ACC112 (cell line): Measurements from ENCODE around the gene MBL2.

Experiments
- H2AFZ ChIP-seq: fragments of 200-600 bp; sonication (generic); one replicate; pipeline ENCODE4 v1.6.0; 2017; ENCODE audit warnings: antibody characterized with exemption, low read length; ENCODE audit not compliant: unreplicated experiment
- H3K27ac ChIP-seq: fragments of 200-600 bp; sonication (generic); 2 replicates; pipeline ENCODE4 v1.5.1; 2014; ENCODE audit warnings: low read depth, mild to moderate bottlenecking, antibody characterized with exemption, low read length, moderate library complexity
- H3K27me3 ChIP-seq: fragments of 200-600 bp; sonication (generic); 2 replicates; pipeline ENCODE4 v1.6.1; 2014; ENCODE audit warnings: mild to moderate bottlenecking, antibody characterized with exemption, low read length, moderate library complexity, mixed read lengths; ENCODE audit not compliant: insufficient read depth
- H3K36me3 ChIP-seq: fragments of 200-600 bp; sonication (generic); 2 replicates; pipeline ENCODE4 v1.6.1; 2016; ENCODE audit warnings: mild to moderate bottlenecking, antibody characterized with exemption, low read length, moderate library complexity, mixed read lengths; ENCODE audit not compliant: insufficient read depth
- H3K4me1 ChIP-seq: fragments of 200-600 bp; sonication (generic); one replicate; pipeline ENCODE4 v1.6.1; 2016; ENCODE audit warnings: low read length, mixed read lengths; ENCODE audit not compliant: insufficient read depth, unreplicated experiment, control insufficient read depth
- H3K4me3 ChIP-seq: fragments of 200-600 bp; sonication (generic); 2 replicates; pipeline ENCODE4 v1.5.1; 2014; ENCODE audit warnings: mild to moderate bottlenecking, low read depth, low read length
- H3K79me2 ChIP-seq: fragments of 200-600 bp; sonication (generic); one replicate; pipeline ENCODE4 v1.6.0; 2016; ENCODE audit warnings: low read length; ENCODE audit not compliant: control insufficient read depth, unreplicated experiment, insufficient read depth

Gene MBL2

DNA sequence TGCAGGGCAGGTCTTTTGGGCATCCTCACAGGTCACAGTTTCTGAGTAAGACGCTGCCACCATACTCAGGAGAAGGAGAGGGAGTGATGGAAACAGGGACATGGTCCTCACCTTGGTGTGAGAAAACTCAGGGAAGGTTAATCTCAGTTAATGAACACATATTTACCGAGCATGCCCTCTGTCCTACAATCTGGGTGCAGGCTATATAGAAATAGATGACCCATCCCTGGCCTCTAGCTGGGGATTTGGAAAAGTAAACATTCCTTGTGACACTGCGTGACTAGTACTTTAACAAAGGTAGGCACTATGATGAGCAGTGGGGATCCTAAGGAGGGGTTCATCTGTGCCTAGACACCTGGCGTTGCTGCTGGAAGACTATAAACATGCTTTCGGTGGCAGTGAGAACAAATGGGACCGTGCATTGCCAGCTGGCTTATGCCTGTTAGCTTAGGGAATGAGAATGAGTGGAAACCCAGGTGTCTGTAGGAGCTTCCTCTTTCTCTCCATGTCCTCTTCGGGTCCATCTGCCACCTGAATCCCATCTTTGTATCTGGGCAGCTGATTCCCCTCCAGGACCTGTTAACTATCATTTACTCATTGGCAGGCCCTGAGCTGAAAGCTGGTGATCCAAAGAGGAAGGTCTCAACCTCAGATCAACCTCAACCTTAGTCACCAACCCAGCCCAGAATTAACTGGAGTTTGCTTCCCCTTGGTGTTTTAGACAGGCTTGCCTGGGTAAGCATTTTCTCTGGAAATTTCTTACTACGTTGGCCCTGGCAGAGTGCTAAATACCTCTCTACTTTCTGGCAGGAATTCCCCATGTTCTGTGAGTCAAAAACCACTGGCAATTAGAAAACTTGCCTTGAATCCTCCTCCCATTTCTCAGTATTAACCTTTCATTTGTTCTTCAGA lies 794 bp downstream of the MBL2 start:
- no peaks in the 10 kb centered on the region for H3K4me1 ChIP-seq
- no peaks in the 10 kb centered on the region for H3K36me3 ChIP-seq
- no peaks in the 10 kb centered on the region for H3K79me2 ChIP-seq
- H3K27ac ChIP-seq: no peak overlapping the region
- H2AFZ ChIP-seq: no peak overlapping the region
- H3K27me3 ChIP-seq: no peaks in the 10 kb centered on the region
- no peak overlapping the region for H3K4me3 ChIP-seq

DNA sequence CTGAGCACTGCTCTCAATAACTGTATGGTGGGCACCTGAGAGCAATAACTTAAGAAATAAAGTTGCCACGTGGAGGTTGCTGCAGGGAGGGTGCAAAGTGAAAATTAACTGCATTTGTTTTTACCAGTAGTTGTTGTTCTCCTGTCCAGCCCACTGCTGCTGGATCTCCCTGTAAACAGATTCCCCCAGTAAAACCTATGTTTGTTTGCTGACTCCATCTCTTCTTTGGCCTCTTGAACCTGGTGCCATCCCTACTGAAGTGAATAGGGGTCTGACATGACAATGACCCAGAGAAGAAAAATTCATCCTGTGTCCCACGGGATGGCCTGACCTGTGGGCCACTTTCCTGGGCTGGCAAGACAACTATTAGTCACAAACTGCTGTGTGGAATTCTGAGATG lies 1.7 kb downstream of the MBL2 start:
- no peak overlapping the region for H3K27ac ChIP-seq
- no peaks in the 10 kb centered on the region for H3K27me3 ChIP-seq
- H3K4me1 ChIP-seq: no peaks in the 10 kb centered on the region
- H2AFZ ChIP-seq: no peak overlapping the region
- no peak overlapping the region for H3K4me3 ChIP-seq
- H3K79me2 ChIP-seq: no peaks in the 10 kb centered on the region
- H3K36me3 ChIP-seq: no peaks in the 10 kb centered on the region

DNA sequence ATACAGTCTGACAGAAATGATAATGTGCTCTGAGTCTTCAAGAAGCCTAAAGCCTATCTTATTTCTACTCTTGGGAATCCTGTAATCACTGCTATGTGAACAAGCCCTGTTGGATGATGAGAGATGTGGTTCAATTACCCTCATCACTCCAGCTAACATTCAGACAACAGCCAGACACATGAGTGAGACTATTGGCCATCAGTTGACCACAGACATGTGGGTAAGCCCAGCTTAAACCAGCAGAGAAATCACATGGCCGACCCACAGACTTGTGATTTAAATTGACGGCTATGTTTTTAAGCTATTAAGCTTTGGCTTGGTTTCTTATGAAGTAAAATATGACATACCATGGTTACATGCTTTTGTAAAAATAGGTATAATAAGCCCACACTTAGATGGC lies 2.6 kb downstream of the MBL2 start:
- H3K36me3 ChIP-seq: no peaks in the 10 kb centered on the region
- no peaks in the 10 kb centered on the region for H3K79me2 ChIP-seq
- no peaks in the 10 kb centered on the region for H3K27me3 ChIP-seq
- no peaks in the 10 kb centered on the region for H3K4me1 ChIP-seq
- no peak overlapping the region for H2AFZ ChIP-seq
- no peak overlapping the region for H3K27ac ChIP-seq
- no peak overlapping the region for H3K4me3 ChIP-seq

DNA sequence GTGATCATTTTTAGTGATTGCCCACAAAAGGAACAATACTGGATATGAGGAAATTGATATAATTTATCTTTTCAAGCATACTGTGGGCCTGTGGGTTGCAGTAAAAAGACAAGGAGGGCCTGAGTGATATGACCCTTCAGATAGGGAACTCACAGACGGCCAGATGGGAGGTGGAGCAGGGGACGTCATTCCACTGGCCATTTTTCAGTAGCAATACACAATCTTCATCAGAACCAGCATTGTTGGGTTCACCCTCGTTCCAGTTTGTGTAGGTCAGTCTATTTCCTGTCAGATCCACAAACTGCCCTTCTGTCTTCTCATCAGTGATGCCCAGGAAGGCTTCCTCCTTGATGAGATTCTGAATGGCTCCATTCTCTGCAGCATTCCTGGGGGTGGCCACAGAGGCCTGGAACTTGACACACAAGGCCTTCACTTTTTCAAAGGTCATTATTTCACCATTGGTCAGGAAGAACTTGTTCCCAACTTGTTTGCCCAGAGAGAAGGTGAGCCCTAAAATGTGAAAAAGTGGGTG lies 4.5 kb downstream of the MBL2 start:
- Histone ChIP-seq H3K27me3 (no peaks in the 10 kb centered on the region), H3K4me3 (no peak overlapping the region), H2AFZ (no peak overlapping the region), H3K36me3 (no peaks in the 10 kb centered on the region), H3K27ac (no peak overlapping the region), H3K4me1 (no peaks in the 10 kb centered on the region), H3K79me2 (no peaks in the 10 kb centered on the region)

DNA sequence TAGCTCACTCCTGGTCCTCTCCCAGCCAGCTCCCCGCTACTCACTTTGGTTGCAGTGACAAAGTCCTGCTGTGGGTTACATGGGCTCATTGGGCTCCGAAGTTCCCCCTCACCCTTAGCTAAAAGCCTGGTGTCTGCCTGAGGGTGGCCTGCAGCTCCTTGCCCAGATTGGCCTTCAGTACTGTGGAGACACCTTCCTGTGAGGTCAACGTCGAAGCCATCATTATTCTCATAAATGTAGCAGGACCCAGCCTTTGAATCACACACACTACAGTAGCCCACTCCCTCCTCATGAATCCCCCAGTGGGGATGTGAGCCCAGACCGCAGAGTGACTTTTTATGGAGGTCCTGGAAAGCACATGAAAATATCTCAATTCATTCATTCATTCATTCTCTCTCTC lies 10.5 kb downstream of the MBL2 start:
- no peak overlapping the region for H3K27ac ChIP-seq
- H3K4me3 ChIP-seq: no peak overlapping the region
- H3K79me2 ChIP-seq: no peaks in the 10 kb centered on the region
- no peaks in the 10 kb centered on the region for H3K4me1 ChIP-seq
- H3K27me3 ChIP-seq: no peaks in the 10 kb centered on the region
- no peak overlapping the region for H2AFZ ChIP-seq
- no peaks in the 10 kb centered on the region for H3K36me3 ChIP-seq

DNA sequence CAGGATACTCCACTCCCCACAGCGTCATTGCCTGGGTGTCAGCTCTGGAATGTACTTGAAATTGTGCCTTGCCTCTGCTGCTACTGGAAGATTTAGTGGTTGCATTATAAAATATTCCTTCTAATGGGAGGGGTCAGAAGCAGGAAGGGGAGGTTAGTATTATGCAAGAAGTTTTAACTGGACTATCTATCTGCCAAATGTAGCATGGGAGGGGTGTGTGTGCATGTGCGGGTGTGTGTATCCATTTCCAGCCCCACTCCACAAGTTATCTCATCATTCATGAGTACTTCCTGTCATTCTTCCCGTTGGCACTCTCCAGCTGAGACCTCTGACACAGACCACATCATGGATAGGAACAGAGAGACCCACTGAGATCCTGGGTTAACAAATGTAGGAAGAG lies 13.4 kb downstream of the MBL2 start:
- Histone ChIP-seq H3K79me2 (no peaks in the 10 kb centered on the region), H3K36me3 (no peaks in the 10 kb centered on the region), H2AFZ (no peak overlapping the region), H3K27ac (no peak overlapping the region), H3K27me3 (no peaks in the 10 kb centered on the region), H3K4me3 (no peak overlapping the region), H3K4me1 (peaks cover 4% of the 10 kb centered on the region)

GRCh38 chr10:52758406-52758805 lies 14.2 kb downstream of the MBL2 start:
- H3K27me3 ChIP-seq: no peaks in the 10 kb centered on the region
- no peak overlapping the region for H3K27ac ChIP-seq
- no peaks in the 10 kb centered on the region for H3K36me3 ChIP-seq
- peaks cover 4% of the 10 kb centered on the region for H3K4me1 ChIP-seq
- H2AFZ ChIP-seq: no peak overlapping the region
- H3K79me2 ChIP-seq: no peaks in the 10 kb centered on the region
- no peak overlapping the region for H3K4me3 ChIP-seq

GRCh38 chr10:52757773-52758172 lies 14.8 kb downstream of the MBL2 start:
- H3K27me3 ChIP-seq: no peaks in the 10 kb centered on the region; the same call in 1 of the 2 replicates
- peaks cover 4% of the 10 kb centered on the region for H3K4me1 ChIP-seq
- no peaks in the 10 kb centered on the region for H3K36me3 ChIP-seq
- no peaks in the 10 kb centered on the region for H3K79me2 ChIP-seq
- no peak overlapping the region for H3K27ac ChIP-seq
- H2AFZ ChIP-seq: no peak overlapping the region
- H3K4me3 ChIP-seq: no peak overlapping the region

GRCh38 chr10:52756966-52757365 lies 15.6 kb downstream of the MBL2 start:
- Histone ChIP-seq H3K79me2 (no peaks in the 10 kb centered on the region), H2AFZ (no peak overlapping the region), H3K4me1 (peaks cover 4% of the 10 kb centered on the region), H3K27me3 (no peaks in the 10 kb centered on the region; the same call in 1 of the 2 replicates), H3K4me3 (no peak overlapping the region), H3K27ac (no peak overlapping the region), H3K36me3 (no peaks in the 10 kb centered on the region)

- Histone ChIP-seq H3K4me3 (no peak overlapping the region), H3K79me2 (no peaks in the 10 kb centered on the region), H3K27ac (no peak overlapping the region), H2AFZ (no peak overlapping the region), H3K27me3 (no peaks in the 10 kb centered on the region; the same call in 1 of the 2 replicates), H3K36me3 (no peaks in the 10 kb centered on the region), H3K4me1 (peaks cover 4% of the 10 kb centered on the region)
Observed at GRCh38 chr10:52756295-52756694, 16.3 kb downstream of the MBL2 start.
